ENCODE data around the gene MPDZ. TPM values are rescaled to one million over a fixed set of nuclear protein-coding genes. Genes with fewer than 3 reads are reported as not detected.
A peak's percentile ranks its signal among the peaks of the same experiment; 100 is the strongest.

Gene MPDZ
- total and polyA plus RNA-seq, 8 donors: 25.9 to 77.7 (median 70.1) TPM

- H3K9me3 ChIP-seq: no peaks in the 10 kb centered on the region
- intact Hi-C loops (cut with DNase I): no loop called here
- ATAC-seq (no peak), DNase-seq (peak in 2 of 4 donors; percentile 24 to 28)
- H3K27me3 ChIP-seq: no peaks in the 10 kb centered on the region
- H3K4me3 ChIP-seq: no peak overlapping the region
- peaks cover 0 to 5% of the 10 kb centered on the region in 2 donors for H3K36me3 ChIP-seq
- no peak overlapping the region for H3K27ac ChIP-seq
- TF ChIP-seq CTCF (IDR thresholded peaks at IDR 0.05): no peak
- H3K4me1 ChIP-seq: no peaks in the 10 kb centered on the region
Observed at GRCh38 chr9:13166996-13167395, 112.5 kb downstream of the MPDZ start.

- no peak for DNase-seq
- intact Hi-C loops (cut with DNase I): no loop called here
- no peak overlapping the region for H3K4me3 ChIP-seq
- H3K9me3 ChIP-seq: no peaks in the 10 kb centered on the region
- TF ChIP-seq CTCF (IDR thresholded peaks at IDR 0.05): no peak
- H3K27me3 ChIP-seq: no peaks in the 10 kb centered on the region
- no peak for ATAC-seq
- H3K36me3 ChIP-seq: peaks cover 0 to 8% of the 10 kb centered on the region in 2 donors
- H3K4me1 ChIP-seq: no peaks in the 10 kb centered on the region
- no peak overlapping the region for H3K27ac ChIP-seq
Observed at GRCh38 chr9:13165956-13166355, 113.5 kb downstream of the MPDZ start.

GRCh38 chr9:13165236-13165945 is 114.1 kb downstream of the MPDZ start:
- no peak overlapping the region for H3K4me3 ChIP-seq
- intact Hi-C loops (cut with DNase I): no loop called here
- ATAC-seq (no peak), DNase-seq (no peak)
- H3K9me3 ChIP-seq: no peaks in the 10 kb centered on the region
- no peak overlapping the region for H3K27ac ChIP-seq
- no peak for TF ChIP-seq CTCF (IDR thresholded peaks at IDR 0.05)
- no peaks in the 10 kb centered on the region for H3K27me3 ChIP-seq
- H3K36me3 ChIP-seq: peaks cover 0 to 8% of the 10 kb centered on the region in 2 donors
- no peaks in the 10 kb centered on the region for H3K4me1 ChIP-seq

- H3K4me1 ChIP-seq: no peaks in the 10 kb centered on the region
- no peaks in the 10 kb centered on the region for H3K27me3 ChIP-seq
- DNase-seq (no peak), ATAC-seq (no peak)
- H3K27ac ChIP-seq: no peak overlapping the region
- H3K4me3 ChIP-seq: no peak overlapping the region
- intact Hi-C loops (cut with DNase I): no loop called here
- H3K9me3 ChIP-seq: no peaks in the 10 kb centered on the region
- no peak for TF ChIP-seq CTCF (IDR thresholded peaks at IDR 0.05)
- peaks cover 0 to 8% of the 10 kb centered on the region in 2 donors for H3K36me3 ChIP-seq
Observed at GRCh38 chr9:13163946-13164345, 115.5 kb downstream of the MPDZ start.

- no peak for TF ChIP-seq CTCF (IDR thresholded peaks at IDR 0.05)
- H3K4me1 ChIP-seq: no peaks in the 10 kb centered on the region
- peaks cover 0 to 8% of the 10 kb centered on the region in 2 donors for H3K36me3 ChIP-seq
- no peak overlapping the region for H3K27ac ChIP-seq
- intact Hi-C loops (cut with DNase I): no loop called here
- ATAC-seq (no peak), DNase-seq (no peak)
- H3K4me3 ChIP-seq: no peak overlapping the region
- no peaks in the 10 kb centered on the region for H3K9me3 ChIP-seq
- H3K27me3 ChIP-seq: no peaks in the 10 kb centered on the region
Observed at GRCh38 chr9:13163287-13163686, 116.2 kb downstream of the MPDZ start.
